Prostate gland (tissue), 2 donors: ENCODE measurements around the gene KLHL6.

ENCODE experiments used
- POLR2A ChIP-seq: fragments of 450-650 bp; IDR thresholded peaks from one replicate; pipeline ENCODE4 v1.6.1; 2016; ENCODE audit warnings: antibody characterized with exemption, mild to moderate bottlenecking
- POLR2AphosphoS5 ChIP-seq: sonication (generic); formaldehyde crosslinking; IDR thresholded peaks from one replicate; pipeline ENCODE4 v1.6.1; 2017; ENCODE audit warnings: antibody characterized with exemption
- TF ChIP-seq, protein P1 (sequence below), 4 experiments: fragments of 200-600 bp in 2 of 4; fragments of 450-650 bp in 2 of 4; sonication (generic) in 2 of 4; IDR thresholded peaks; 1 replicate in 3 of 4; 2 replicates in 1 of 4; pipeline ENCODE4 v1.5.1; 2016 to 2019; ENCODE audit warnings: antibody characterized with exemption in 4 of 4, mild to moderate bottlenecking in 2 of 4, moderate library complexity in 2 of 4

DNA sequence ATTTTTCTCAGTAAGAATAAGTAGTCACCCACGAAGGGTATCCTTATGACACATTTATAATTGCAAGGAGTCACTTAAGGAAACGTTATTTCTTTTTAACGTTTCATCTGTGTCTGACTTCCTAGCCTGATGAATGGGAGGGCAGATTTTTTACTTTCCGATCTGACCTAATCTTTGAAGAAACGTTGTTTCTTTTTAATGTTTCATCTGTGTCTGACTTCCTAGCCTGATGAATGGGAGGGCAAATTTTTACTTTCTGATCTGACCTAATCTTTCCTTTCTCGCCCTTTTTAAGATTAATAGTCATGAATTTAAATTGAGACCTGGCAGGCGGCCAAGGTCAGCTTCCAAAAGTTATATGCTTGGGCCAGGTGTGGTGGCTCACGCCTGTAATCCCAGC is 3.0 kb upstream of the KLHL6 start:
- TF ChIP-seq, protein P1, sequence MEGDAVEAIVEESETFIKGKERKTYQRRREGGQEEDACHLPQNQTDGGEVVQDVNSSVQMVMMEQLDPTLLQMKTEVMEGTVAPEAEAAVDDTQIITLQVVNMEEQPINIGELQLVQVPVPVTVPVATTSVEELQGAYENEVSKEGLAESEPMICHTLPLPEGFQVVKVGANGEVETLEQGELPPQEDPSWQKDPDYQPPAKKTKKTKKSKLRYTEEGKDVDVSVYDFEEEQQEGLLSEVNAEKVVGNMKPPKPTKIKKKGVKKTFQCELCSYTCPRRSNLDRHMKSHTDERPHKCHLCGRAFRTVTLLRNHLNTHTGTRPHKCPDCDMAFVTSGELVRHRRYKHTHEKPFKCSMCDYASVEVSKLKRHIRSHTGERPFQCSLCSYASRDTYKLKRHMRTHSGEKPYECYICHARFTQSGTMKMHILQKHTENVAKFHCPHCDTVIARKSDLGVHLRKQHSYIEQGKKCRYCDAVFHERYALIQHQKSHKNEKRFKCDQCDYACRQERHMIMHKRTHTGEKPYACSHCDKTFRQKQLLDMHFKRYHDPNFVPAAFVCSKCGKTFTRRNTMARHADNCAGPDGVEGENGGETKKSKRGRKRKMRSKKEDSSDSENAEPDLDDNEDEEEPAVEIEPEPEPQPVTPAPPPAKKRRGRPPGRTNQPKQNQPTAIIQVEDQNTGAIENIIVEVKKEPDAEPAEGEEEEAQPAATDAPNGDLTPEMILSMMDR (IDR thresholded peaks at IDR 0.05) = no peak
- TF ChIP-seq POLR2A (no peak), POLR2AphosphoS5 (no peak)
